GF-D8 (cell line): ENCODE results near the gene MAL.
A peak's percentile ranks its signal among the peaks of the same experiment; 100 is the strongest.

ENCODE experiments used
- DNase-seq: peaks from one replicate; lab custom pipeline; 2025; lab: John Stamatoyannopoulos, UW

The MAL gene

DNA sequence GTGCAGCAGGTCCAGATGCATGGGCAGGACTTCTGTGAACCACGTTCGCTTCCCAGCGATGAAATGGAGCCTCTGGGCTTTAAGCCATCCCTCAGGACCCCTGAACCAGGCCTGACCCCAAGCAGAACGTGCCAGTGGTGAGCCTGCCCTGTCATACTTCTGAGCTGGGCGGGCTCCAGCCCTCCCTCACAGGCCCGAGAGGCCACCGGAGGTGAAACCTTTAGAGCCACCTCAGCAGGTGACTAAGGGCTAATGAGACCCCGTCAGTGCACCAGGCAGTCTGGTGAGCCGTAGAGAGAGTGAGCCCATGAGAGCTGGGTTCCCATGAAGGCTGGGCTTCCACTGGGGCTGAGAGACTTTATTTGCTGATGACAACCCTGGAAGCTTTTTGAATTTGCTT, 8.9 kb upstream of the MAL start:
- no peak for DNase-seq

GRCh38 chr2:95017071-95017501, 8.4 kb upstream of the MAL start:
- DNase-seq: no peak

- DNase-seq: no peak
These were observed 7.7 kb upstream of the MAL start for GRCh38 chr2:95017836-95018235.

DNA sequence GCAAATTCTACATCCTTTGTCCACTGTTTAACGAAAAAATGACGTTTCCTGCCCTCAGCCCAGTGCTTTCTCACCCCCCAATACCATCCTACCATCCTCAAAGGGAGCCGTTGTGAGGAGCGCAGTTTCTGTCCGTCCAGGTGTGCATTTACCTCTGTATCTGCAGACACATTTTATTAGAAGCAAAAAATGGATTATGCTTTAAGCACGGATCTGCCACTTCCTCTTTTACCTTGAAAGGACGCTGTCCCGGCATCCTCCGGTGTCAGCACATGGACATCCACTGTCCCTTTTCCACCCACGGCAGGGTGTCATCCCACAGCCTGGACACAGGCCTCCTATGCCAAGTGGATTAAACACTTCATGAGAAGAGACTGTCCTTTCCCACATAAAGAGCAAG, 7.2 kb upstream of the MAL start:
- no peak for DNase-seq

GRCh38 chr2:95018861-95019550, 6.5 kb upstream of the MAL start:
- no peak for DNase-seq

DNA sequence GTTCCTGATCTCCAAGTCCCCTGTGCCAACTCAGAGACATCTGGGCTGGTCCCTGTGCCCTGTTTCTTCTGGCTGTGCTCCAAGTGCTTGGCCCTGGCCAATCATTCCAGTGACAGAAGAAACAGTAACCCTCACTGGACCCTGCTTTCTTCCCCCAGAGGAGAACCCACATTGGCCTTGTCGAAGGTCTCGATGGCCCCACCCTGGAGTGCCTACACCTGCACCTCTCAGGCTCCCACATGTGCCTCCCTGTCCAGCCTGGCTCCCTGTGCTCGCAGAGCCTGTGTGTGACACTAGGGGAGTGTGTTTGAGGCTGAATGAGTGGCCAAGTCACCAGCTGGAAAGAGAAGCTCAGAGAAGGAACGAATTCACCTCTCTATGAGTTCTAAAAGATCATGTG, 5.9 kb upstream of the MAL start:
- DNase-seq: no peak

DNA sequence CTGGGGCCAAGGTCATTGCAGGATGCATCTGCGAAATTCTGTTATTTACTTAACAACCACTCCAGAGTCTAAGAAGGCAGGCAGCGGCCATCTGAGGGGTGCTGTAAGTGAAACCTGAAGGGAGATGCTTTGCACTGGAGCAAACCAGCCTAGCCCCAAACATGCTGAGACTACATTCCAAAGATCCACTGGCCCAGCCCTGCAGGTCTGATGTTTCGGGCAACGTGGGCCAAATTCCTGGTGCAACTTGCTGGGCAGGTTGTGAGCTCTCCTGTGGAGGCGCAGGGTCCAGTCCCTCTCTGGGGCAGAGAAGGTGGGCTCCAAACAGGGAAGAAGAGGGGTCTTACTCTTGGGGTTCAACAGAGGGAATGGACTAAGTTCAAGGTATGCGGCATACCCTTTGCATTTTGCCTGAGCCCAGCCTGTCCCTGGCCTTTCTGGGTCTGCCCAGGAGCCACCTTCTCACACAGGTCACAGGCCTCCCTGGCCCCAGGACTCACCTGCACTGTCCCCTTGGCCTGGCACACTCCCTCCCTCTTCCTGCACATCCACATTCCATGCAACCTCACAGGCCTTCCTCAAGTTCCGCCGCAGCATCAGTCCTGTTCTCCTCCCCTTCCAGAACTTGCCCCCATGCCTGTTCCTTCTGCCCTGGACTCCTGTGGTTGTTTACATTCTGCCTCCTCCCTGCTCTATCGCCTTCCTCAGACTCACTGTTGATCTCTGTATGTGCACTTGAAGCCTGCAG, 5.1 kb upstream of the MAL start:
- DNase-seq: no peak

GRCh38 chr2:95021023-95021416, 4.5 kb upstream of the MAL start:
- DNase-seq: no peak

- DNase-seq: no peak
These were observed 3.7 kb upstream of the MAL start for GRCh38 chr2:95021847-95022246.

DNA sequence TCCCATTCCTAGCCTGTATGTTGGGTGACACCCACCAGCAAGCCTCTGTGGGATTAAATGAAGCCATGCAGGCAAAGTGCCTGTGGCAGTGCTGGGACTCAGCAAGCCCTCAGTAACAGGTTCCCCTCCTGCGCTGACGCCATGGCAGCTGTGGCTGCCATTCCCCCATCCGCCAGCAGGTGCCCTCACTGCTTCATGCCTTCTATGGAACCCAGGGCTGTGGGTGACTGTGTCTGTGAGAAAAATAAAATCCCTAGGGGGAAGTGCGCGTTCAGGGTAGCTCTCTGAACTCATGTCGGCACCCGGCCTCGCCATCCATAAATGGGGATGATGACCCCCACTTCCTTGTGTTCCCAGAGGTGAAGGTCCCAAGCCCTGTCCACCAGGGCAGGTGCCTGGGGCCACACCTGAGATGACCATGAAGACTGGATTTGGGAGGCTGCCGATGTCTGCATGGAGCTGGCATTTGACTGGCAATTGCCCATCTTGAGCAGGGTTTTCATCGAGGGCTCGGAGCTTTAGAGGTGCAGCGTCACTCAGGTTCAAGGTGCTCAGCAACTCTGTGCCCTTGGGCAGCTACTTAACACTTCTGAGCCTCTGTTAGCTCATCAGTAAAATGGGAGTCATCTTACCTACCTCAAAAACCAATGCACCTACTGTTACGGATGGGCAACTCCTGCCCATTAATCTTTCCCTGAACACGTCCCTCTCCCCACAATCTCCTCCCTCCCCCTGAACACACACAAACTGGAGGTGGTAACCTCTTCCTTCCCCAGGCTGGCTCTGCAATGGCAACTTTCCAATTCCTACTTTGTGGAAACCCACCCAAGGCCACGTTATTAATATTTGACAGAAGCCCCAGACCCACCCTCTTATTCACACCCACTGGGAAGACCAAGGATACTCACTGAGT, 2.9 kb upstream of the MAL start:
- peak; percentile 6 for DNase-seq

DNA sequence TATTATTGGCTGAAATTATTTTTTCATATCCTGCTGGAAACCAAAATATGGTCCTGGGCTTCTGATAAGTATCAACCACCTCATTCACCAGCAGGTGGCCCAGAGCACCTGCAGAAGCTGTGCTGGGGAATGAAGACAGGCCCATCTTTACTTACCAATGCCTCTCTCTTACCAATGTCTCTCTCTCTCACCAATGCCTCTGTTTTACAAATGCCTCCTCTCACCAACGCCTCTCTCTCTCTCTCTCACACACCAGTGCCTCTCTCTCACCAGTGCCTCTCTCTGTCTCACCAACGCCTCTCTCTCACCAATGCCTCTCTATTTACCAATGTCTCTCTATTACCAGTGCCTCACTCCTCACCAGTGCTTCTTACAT, 2.3 kb upstream of the MAL start:
- DNase-seq: no peak

- no peak for DNase-seq
These were observed 1.1 kb upstream of the MAL start for GRCh38 chr2:95024371-95024770.

GRCh38 chr2:95024960-95025405, 525 bp upstream of the MAL start:
- DNase-seq: no peak

- DNase-seq: no peak
These were observed 1.2 kb downstream of the MAL start for GRCh38 chr2:95026471-95027368.

DNA sequence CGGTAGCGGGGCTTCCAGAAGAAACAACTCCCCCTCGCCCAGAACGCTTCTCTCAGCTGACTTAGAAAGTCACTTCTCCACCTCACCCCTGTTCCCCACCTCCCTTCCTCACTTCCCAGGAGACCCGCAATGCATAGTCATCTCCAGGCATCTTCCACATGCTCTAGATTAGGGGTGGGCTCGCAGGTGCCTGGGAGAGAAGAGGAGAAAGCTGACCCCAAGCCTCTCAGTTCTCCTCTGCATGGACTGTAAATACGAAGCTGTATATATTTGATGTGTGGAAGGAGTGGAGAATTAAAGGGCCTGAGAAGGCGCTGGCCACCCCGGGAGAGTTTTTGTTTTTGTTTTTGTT, 1.8 kb downstream of the MAL start:
- no peak for DNase-seq

DNA sequence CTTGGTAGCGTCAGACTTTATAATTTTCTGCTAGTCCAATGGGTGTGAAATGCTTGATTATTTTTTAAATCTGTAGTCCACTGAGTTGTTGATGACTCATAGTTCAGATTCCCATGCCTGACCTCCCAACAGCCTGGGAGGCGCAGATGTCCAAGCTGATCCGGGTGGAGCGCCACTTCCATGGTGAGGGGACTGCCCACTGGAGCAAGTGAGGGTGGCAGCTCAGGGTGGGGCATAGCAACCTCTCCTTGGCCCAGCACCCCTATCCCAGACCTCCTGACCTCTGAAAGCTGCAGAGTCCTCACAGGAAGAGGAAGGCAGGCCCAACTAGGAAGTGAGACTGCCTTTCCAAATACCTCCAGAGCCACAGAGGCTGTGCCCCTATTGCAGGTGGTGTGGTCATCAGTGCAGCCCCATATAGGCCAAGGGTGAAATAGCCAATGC, 4.4 kb downstream of the MAL start:
- no peak for DNase-seq

- DNase-seq: no peak
These were observed 5.0 kb downstream of the MAL start for GRCh38 chr2:95030496-95030895.

DNA sequence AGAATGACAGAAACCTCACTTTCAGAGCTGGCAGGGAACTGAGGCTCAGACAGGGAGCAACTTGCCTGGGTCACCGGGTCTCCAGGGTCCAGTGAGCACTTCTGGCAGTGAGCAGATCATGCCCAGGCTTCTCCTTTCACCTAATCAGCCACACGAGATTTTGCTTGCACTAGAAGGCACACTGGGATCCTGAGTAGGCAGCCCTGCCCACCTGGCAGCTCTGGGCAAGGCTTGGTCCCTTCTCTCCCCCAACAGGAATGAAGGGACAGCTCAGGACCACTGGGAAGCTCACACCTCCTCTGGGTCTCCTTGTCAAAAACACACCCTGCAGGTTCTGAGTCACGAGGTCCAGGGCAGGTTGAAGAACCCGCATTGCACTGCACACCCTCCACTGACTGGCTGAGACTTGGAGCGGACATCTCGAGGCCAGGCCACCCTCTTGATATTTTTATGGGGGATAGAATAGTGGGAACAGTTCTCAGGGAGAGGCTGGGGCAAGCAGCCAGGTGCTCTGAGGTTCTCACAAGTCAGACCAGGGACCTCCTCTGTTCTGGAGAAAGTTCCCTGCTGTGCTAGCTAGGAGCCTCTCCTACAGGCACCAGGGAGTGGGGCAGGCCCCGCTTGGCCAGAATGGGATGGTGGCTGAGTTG, 5.7 kb downstream of the MAL start:
- DNase-seq: no peak

- DNase-seq: no peak
These were observed 6.2 kb downstream of the MAL start for GRCh38 chr2:95031726-95032116.

DNA sequence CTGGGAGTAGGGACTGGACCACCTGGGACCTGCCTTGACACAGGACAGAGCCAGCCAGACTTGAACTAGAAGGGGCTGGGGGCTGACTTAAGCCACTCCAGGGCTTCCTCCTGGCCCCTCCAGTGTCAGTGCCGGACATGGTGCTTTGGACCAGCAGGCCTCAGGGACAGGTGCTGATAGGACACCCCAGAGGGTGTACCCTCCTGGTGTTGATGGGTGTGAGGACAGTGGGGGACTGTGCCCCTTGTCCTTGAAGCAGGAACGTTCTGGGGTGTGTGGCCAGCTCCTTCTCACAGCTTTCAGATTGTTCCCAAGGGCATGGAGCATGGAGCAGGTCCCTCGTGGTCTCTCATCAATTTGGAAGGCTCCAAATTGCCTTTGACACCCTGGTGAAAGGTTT, 6.8 kb downstream of the MAL start:
- no peak for DNase-seq
